Endodermal cell (in vitro differentiated cells): ENCODE results near the gene PCNX1. TPM values are rescaled to one million over a fixed set of nuclear protein-coding genes. Genes with fewer than 3 reads are reported as not detected.

ENCODE experiments used
- DNase-seq: peaks from one replicate; pipeline ENCODE4 v3.0.0-alpha.2; 2017
- H3K27ac ChIP-seq: 2 replicates; pipeline ENCODE4 v1.5.1; 2013; ENCODE audit warnings: mild to moderate bottlenecking, low read depth, low read length, moderate library complexity
- H3K27me3 ChIP-seq: 2 replicates; pipeline ENCODE4 v1.6.1; 2013; ENCODE audit warnings: mild to moderate bottlenecking, low read length, moderate library complexity; ENCODE audit not compliant: insufficient read depth, control insufficient read depth, poor library complexity, severe bottlenecking
- H3K36me3 ChIP-seq: 2 replicates; pipeline ENCODE4 v1.7.0; 2013; ENCODE audit warnings: mild to moderate bottlenecking, low read length, moderate library complexity; ENCODE audit not compliant: control insufficient read depth, insufficient read depth
- H3K4me1 ChIP-seq: one replicate; pipeline ENCODE4 v1.7.0; 2013; ENCODE audit warnings: low read length; ENCODE audit not compliant: control insufficient read depth, insufficient read depth
- H3K4me3 ChIP-seq: 2 replicates; pipeline ENCODE4 v1.5.1; 2013; ENCODE audit warnings: mild to moderate bottlenecking, low read length, moderate library complexity
- H3K9ac ChIP-seq: 2 replicates; pipeline ENCODE4 v1.6.1; 2013; ENCODE audit warnings: mild to moderate bottlenecking, low read length, moderate library complexity; ENCODE audit not compliant: poor library complexity, severe bottlenecking; ENCODE audit errors: extremely low read depth
- H3K9me3 ChIP-seq: 2 replicates; pipeline ENCODE4 v1.6.1; 2013; ENCODE audit warnings: mild to moderate bottlenecking, low read length, moderate library complexity; ENCODE audit not compliant: control insufficient read depth
- H3K27ac Mint-ChIP-seq: 2 replicates; pipeline ENCODE4 v1.8.0; 2020; ENCODE audit warnings: mixed read lengths
- H3K27me3 Mint-ChIP-seq: 2 replicates; pipeline ENCODE4 v1.8.0; 2021; ENCODE audit warnings: mild to moderate bottlenecking, mixed read lengths; ENCODE audit not compliant: insufficient read depth
- H3K36me3 Mint-ChIP-seq: 2 replicates; pipeline ENCODE4 v1.8.0; 2020; ENCODE audit warnings: low read depth, mixed read lengths
- H3K4me1 Mint-ChIP-seq: 2 replicates; pipeline ENCODE4 v1.8.0; 2020; ENCODE audit warnings: mixed read lengths
- H3K4me3 Mint-ChIP-seq: 2 replicates; pipeline ENCODE4 v1.8.0; 2020; ENCODE audit warnings: mild to moderate bottlenecking, moderate library complexity, mixed read lengths
- H3K9me3 Mint-ChIP-seq: 2 replicates; pipeline ENCODE4 v1.8.0; 2020; ENCODE audit warnings: mild to moderate bottlenecking, mixed read lengths
- WGBS, 2 experiments: methylation state at CpG; one replicate each; pipeline versions ENCODE4 v1.1.5 to v1.1.7; 2013; ENCODE audit warnings: missing lambda C conversion rate in 2 of 2, mixed read lengths in 1 of 2; ENCODE audit not compliant: insufficient coverage in 1 of 2, insufficient read length in 1 of 2; 5-methylcytosine and 5-hydroxymethylcytosine counted together
- total RNA-seq, 2 donors: library from RNA; stranded (reverse); fragmentation: NEBNext Ultra II Directional in 1 of 2; extraction: Animal tissue kit (Norgen Biotek cat#: 25700) in 1 of 2; gene quantifications; 2 replicates in 1 of 2; 3 replicates in 1 of 2; pipeline ENCODE4 v1.2.1, GENCODE V29; 2021
- TF ChIP-seq, protein P1 (sequence below): fragments of 200-600 bp; sonication (generic); conservative IDR thresholded peaks from 2 replicates; pipeline ENCODE4 v1.5.0; 2021; ENCODE audit warnings: antibody characterized with exemption, mild to moderate bottlenecking

PCNX1 gene
- total RNA-seq, 2 donors from 2014 or later: 68.2 TPM

DNA sequence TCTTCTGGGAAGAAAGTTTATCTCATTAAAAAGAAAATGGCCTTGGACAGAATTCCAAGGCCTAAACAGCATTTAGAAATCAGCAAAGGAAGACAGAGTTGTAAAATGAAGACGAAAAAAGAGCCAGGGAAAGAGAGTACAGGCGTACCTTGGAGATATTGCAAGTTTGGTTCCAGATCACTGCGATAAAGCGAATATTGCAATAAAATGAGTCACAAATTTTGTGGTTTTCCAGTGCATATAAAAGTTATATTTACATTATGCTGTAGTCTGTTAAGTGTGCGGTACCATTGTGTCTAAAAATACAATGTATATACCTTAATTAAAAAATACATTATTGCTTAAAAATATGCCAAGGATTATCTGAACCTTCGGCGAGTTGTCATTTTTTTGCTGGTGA is 9.0 kb downstream of the PCNX1 start:
- H3K4me3 Mint-ChIP-seq: no peak overlapping the region
- H3K27me3 Mint-ChIP-seq: no peaks in the 10 kb centered on the region
- TF ChIP-seq, protein P1, sequence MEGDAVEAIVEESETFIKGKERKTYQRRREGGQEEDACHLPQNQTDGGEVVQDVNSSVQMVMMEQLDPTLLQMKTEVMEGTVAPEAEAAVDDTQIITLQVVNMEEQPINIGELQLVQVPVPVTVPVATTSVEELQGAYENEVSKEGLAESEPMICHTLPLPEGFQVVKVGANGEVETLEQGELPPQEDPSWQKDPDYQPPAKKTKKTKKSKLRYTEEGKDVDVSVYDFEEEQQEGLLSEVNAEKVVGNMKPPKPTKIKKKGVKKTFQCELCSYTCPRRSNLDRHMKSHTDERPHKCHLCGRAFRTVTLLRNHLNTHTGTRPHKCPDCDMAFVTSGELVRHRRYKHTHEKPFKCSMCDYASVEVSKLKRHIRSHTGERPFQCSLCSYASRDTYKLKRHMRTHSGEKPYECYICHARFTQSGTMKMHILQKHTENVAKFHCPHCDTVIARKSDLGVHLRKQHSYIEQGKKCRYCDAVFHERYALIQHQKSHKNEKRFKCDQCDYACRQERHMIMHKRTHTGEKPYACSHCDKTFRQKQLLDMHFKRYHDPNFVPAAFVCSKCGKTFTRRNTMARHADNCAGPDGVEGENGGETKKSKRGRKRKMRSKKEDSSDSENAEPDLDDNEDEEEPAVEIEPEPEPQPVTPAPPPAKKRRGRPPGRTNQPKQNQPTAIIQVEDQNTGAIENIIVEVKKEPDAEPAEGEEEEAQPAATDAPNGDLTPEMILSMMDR: no peak
- H3K9me3 Mint-ChIP-seq: no peaks in the 10 kb centered on the region
- no peak for DNase-seq
- Histone ChIP-seq H3K4me3 (no peak overlapping the region), H3K9me3 (no peaks in the 10 kb centered on the region), H3K36me3 (peaks cover 11% of the 10 kb centered on the region), H3K27me3 (no peaks in the 10 kb centered on the region), H3K9ac (no peak overlapping the region), H3K4me1 (no peaks in the 10 kb centered on the region), H3K27ac (no peak overlapping the region)
- WGBS, 2 experiments: 96 to 98% methylated on average over 4 to 6 of the region's 7 CpGs
- peaks cover 6% of the 10 kb centered on the region for H3K36me3 Mint-ChIP-seq
- H3K27ac Mint-ChIP-seq: no peak overlapping the region
- H3K4me1 Mint-ChIP-seq: peaks cover 13% of the 10 kb centered on the region

DNA sequence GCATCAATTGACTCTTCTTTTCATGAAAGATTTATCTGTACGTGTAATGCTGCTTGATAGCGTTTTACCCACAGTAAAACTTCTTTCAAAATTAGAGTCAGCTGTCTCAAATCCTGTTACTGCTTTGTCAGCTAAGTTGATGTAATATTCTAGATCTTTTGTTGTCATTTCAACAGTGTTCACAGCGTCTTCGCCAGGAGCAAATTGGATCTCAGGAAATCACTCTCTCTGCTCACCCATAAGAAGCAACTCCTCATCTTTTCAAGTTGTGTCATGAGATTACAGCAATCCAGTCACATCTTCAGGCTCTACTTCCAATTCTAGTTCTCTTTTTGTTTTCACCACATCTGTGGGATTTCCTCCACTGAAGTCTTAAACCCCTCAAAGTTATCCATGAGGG is 9.5 kb downstream of the PCNX1 start:
- H3K9me3 Mint-ChIP-seq: no peaks in the 10 kb centered on the region
- peaks cover 6% of the 10 kb centered on the region for H3K36me3 Mint-ChIP-seq
- WGBS, 2 experiments: 96 to 100% methylated on average over 2 to 4 of the region's 4 CpGs
- DNase-seq: no peak
- Histone ChIP-seq H3K27me3 (no peaks in the 10 kb centered on the region), H3K27ac (no peak overlapping the region), H3K9ac (no peak overlapping the region), H3K4me1 (no peaks in the 10 kb centered on the region), H3K9me3 (no peaks in the 10 kb centered on the region), H3K36me3 (peaks cover 11% of the 10 kb centered on the region), H3K4me3 (no peak overlapping the region)
- TF ChIP-seq, protein P1: no peak
- peaks cover 13% of the 10 kb centered on the region for H3K4me1 Mint-ChIP-seq
- no peaks in the 10 kb centered on the region for H3K27me3 Mint-ChIP-seq
- no peak overlapping the region for H3K4me3 Mint-ChIP-seq
- H3K27ac Mint-ChIP-seq: no peak overlapping the region

DNA sequence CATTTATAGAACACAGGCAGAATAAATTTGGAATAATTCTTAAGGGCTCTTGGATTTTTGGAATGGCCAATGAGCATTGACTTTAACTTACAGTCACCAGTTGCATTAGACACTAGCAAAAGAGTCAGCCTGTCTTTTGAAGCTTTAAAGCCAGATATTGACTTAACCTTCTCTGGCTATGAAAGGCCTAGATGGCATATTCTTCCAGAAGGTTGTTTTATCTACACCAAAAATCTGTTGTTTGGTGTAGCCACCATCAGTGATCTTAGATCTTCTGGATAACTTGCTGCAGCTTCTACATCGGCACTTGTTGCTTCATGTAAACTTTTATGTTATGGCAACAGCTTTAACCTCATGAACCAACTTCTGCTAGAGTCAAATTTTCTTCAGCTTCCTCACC is 10.4 kb downstream of the PCNX1 start:
- no peak for DNase-seq
- Mint-ChIP-seq H3K27me3 (no peaks in the 10 kb centered on the region), H3K4me3 (no peak overlapping the region), H3K9me3 (no peaks in the 10 kb centered on the region), H3K4me1 (peaks cover 11% of the 10 kb centered on the region), H3K27ac (no peak overlapping the region), H3K36me3 (peaks cover 6% of the 10 kb centered on the region)
- TF ChIP-seq, protein P1: no peak
- Histone ChIP-seq H3K9me3 (no peaks in the 10 kb centered on the region), H3K4me3 (no peak overlapping the region), H3K4me1 (no peaks in the 10 kb centered on the region), H3K9ac (no peak overlapping the region), H3K36me3 (peaks cover 11% of the 10 kb centered on the region), H3K27me3 (no peaks in the 10 kb centered on the region), H3K27ac (no peak overlapping the region)
- 86 to 100% methylated on average over 1 of the region's 1 CpG for WGBS, 2 experiments
